Activated CD4-positive, CD25-positive, alpha-beta regulatory T cell treated with anti-CD3 and anti-CD28 coated beads, Interleukin-2, amount 50 U/mL, for 16 hours (primary cell): ENCODE measurements around the gene CHST9.
"Not testable (repeated sequence)": the region's sequence is repeated elsewhere in the genome, so short reads cannot be mapped to it uniquely, and the experiment has no call there.

Source experiments
- DNase-seq: peaks from one replicate; pipeline ENCODE4 v3.0.0-alpha.2; 2020; ENCODE audit warnings: low read depth, low spot score

CHST9 gene

GRCh38 chr18:27185025-27185763, at the start of gene CHST9:
CHST9 (minus strand) TSS chr18:27185308; CDS start chr18:27142809, 42,499 bp downstream.
- no peak for DNase-seq

- not testable (repeated sequence) for DNase-seq
These were observed 47.2 kb upstream of the CHST9 start for GRCh38 chr18:27232355-27232754.

GRCh38 chr18:27231671-27232070, 46.6 kb upstream of the CHST9 start:
- DNase-seq, result not testable (repeated sequence)

GRCh38 chr18:27231221-27231620, 46.1 kb upstream of the CHST9 start:
- DNase-seq, result not testable (repeated sequence)

GRCh38 chr18:27227721-27228120, 42.6 kb upstream of the CHST9 start:
- DNase-seq, result no peak

- no peak for DNase-seq
These were observed 41.5 kb upstream of the CHST9 start for GRCh38 chr18:27226556-27227075.

GRCh38 chr18:27225947-27226481, 40.9 kb upstream of the CHST9 start:
- no peak for DNase-seq

- no peak for DNase-seq
These were observed 38.6 kb upstream of the CHST9 start for GRCh38 chr18:27223526-27224291.

- no peak for DNase-seq
These were observed 29.7 kb upstream of the CHST9 start for GRCh38 chr18:27214831-27215230.

- no peak for DNase-seq
These were observed 28.1 kb upstream of the CHST9 start for GRCh38 chr18:27213123-27213717.

- DNase-seq, result no peak
These were observed 26.5 kb upstream of the CHST9 start for GRCh38 chr18:27211569-27211968.

GRCh38 chr18:27206411-27206810, 21.3 kb upstream of the CHST9 start:
- no peak for DNase-seq

- no peak for DNase-seq
These were observed 17.6 kb upstream of the CHST9 start for GRCh38 chr18:27202741-27203140.

GRCh38 chr18:27198036-27198435, 12.9 kb upstream of the CHST9 start:
- DNase-seq, result no peak

GRCh38 chr18:27188309-27188708, 3.2 kb upstream of the CHST9 start:
- DNase-seq, result no peak

- no peak for DNase-seq
These were observed 789 bp upstream of the CHST9 start for GRCh38 chr18:27185897-27186296.

GRCh38 chr18:27184115-27185024, 738 bp downstream of the CHST9 start:
- no peak for DNase-seq

- no peak for DNase-seq
These were observed 3.4 kb downstream of the CHST9 start for GRCh38 chr18:27181726-27182125.

- no peak for DNase-seq
These were observed 6.7 kb downstream of the CHST9 start for GRCh38 chr18:27178424-27178823.

- no peak for DNase-seq
These were observed 9.2 kb downstream of the CHST9 start for GRCh38 chr18:27175914-27176313.

- DNase-seq, result no peak
These were observed 9.9 kb downstream of the CHST9 start for GRCh38 chr18:27175245-27175644.
